Measurements from ENCODE around the gene DSC1.

DNA sequence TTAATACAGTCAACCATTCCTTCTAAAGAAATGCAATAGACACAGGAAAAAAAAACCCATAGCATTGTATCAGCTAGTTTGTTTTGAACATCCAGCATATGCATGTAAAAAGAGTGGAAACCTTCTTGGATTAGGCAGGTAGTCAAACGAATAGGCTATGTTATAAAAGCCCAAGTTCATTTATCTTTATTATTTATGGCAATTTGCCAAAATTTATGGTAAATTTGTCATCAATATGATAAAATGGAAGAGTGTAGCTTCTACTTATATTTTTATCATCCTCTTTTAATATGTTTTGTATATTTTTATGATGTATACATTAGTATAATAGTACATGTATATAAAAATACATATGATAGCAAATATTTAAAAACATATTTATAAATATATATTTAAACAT lies 23.9 kb downstream of the DSC1 start:
- TF ChIP-seq EP300 (IDR thresholded peaks at IDR 0.05): no peak
- no peak for TF ChIP-seq POLR2A (IDR thresholded peaks at IDR 0.05)
- TF ChIP-seq, protein P1, sequence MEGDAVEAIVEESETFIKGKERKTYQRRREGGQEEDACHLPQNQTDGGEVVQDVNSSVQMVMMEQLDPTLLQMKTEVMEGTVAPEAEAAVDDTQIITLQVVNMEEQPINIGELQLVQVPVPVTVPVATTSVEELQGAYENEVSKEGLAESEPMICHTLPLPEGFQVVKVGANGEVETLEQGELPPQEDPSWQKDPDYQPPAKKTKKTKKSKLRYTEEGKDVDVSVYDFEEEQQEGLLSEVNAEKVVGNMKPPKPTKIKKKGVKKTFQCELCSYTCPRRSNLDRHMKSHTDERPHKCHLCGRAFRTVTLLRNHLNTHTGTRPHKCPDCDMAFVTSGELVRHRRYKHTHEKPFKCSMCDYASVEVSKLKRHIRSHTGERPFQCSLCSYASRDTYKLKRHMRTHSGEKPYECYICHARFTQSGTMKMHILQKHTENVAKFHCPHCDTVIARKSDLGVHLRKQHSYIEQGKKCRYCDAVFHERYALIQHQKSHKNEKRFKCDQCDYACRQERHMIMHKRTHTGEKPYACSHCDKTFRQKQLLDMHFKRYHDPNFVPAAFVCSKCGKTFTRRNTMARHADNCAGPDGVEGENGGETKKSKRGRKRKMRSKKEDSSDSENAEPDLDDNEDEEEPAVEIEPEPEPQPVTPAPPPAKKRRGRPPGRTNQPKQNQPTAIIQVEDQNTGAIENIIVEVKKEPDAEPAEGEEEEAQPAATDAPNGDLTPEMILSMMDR (IDR thresholded peaks at IDR 0.05): no peak
- no peak for TF ChIP-seq POLR2AphosphoS5 (IDR thresholded peaks at IDR 0.05)

Data from stomach (tissue), 4 donors.